H54 (cell line): ENCODE results near the gene CFAP61.

ENCODE experiments used
- DNase-seq: peaks from one replicate; pipeline ENCODE4 v3.0.0; 2011; ENCODE audit warnings: low spot score, mixed read lengths; ENCODE audit not compliant: insufficient read length
- FAIRE-seq: peaks from 3 replicates; lab custom pipeline; 2011; peaks lifted over from hg19 to GRCh38; lab: Jason Lieb, UNC
- POLR2A ChIP-seq: IDR thresholded peaks from 2 replicates; pipeline ENCODE4 v1.6.1; 2011; ENCODE audit warnings: low read depth, mild to moderate bottlenecking, low read length

The CFAP61 gene

GRCh38 chr20:20060234-20060998 is 8.1 kb downstream of the CFAP61 start:
- FAIRE-seq: no peak
- DNase-seq: no peak
- TF ChIP-seq POLR2A: no peak

DNA sequence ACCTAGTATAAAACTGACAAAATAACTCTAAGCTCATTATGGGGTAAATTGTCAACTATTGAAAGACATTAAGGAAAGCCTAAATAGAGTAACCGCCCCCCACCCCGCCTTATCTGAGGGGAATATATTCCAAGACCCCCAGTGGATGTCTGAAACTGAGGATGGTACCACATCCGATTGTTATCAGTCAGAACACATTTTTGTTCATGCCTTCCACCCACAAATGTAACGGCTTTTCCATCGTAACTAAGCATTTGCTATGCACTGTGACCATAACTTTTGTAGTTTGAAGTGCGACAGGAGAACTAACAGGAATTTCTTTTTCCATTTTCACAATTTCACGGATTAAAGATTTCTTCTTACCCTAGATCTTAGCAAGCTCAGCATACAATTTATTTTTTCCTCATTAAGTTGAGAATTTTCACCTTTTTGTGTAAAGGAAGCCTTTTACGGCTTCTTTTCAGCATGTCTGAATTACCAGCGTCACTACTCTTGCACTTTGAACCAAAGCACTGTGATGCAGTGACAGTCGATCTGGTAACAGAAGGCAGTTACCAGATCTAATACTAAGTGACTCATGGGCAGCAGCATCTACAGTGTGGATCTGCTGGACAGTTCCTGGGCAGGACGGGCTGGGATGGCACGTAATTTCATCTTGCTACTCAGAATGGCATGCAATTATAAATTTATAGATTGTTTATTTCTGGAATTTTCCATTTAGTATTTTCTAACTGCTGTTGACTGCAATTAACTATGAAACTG is 11.8 kb downstream of the CFAP61 start:
- no peak for TF ChIP-seq POLR2A
- no peak for FAIRE-seq
- DNase-seq: no peak

DNA sequence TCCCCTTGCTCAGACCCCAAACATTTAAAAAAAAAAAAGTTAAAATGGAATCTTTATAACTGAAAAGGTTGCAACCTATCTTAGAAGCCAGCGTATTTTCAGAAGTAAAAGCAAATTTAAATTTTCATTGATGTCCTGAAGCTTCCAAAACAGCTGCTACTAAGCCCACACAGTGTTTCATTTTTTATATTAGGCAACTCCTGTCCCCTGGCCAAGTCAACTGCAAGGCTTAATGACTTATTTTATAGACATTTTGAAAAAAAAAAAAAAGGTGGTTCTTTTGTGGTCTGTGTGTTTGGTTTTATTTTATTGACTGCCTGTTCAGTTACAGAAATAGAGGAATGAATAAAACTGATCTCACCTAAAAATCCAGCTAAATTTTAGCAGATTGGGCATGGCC is 13.0 kb downstream of the CFAP61 start:
- no peak for FAIRE-seq
- TF ChIP-seq POLR2A: no peak
- no peak for DNase-seq

DNA sequence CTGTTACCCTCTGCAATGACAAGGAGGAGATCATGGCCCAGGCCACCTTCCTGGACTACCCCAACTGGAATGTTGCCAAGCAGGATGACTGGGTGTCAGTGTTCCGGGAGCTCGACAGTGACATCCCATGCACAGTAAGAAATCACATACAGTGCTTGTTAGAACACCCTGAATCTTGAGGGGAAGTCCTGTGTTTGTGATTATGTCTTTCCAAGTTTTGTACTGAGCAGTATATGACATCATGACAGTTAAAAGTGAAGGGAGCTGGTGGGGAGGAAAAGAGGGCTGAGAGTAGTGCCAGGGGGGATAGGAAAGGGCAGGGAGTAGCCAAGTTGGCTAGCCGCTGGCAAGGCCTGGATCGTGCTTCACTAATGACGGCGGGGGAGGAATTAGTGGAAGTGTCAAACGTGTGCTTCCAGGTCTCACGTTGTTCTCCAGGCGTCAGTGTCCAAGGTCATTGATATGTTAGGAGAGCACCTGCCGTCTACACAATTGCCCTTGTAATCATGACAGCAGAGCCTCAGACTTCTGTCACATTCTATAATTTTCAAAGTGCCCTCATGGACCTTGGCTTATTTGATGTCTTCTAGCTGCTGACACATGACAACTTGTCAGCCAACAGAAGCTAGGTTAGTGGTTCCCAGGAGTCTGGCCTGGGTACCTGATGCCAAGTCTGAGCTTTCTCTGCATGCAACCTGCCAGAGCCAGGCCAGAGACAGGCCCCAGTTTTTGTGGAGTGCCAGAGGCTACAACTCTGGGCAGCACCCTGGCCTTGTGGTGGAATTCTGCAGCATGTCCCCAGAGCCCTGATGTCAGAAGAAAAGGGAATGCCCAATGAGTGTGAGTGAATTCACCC is 18.8 kb downstream of the CFAP61 start:
- TF ChIP-seq POLR2A: 0 out of 2 replicates have a peak, but pooled peaks have one; percentile 4
- FAIRE-seq (no peak), DNase-seq (no peak)

- DNase-seq: no peak
- TF ChIP-seq POLR2A: no peak
- no peak for FAIRE-seq
Observed at GRCh38 chr20:20073801-20074371, 21.6 kb downstream of the CFAP61 start.

- DNase-seq: no peak
- FAIRE-seq: no peak
- TF ChIP-seq POLR2A: no peak
Observed at GRCh38 chr20:20075032-20075431, 22.7 kb downstream of the CFAP61 start.

DNA sequence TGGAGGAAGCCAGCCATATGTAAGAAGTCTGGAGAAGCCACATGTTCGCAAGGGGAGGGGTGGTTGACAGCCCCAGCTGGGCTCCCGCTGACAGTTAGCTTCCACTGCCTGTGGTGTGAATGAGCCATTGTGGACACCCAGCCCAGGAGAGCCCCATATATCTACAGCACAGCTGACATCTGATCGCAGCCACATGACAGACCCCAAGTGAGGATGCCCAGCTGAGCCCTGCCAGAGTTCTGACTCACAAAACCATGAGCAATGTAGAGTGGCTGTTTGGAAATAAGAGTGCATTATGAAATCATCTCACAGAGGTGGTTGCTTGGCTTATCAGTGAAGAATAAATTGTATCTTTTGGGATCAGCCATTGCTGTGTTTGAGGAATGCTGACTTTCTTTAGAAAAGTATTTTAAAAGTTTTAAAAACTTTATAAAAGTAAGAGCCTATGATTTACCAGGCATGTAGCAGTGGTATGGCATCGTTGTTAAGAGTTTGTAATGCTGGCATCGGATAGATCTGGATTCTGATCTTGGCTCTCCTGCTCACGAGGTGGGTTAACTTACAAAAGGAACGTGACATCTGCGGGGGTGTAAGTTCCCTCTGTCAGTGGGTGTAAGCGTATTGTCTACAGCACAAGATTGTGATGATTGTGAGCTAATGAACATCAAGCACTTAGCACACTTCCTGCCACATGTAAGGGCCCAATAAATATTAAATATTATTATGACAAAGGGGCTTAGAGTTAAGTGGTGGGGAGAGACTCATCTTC is 24.1 kb downstream of the CFAP61 start:
- FAIRE-seq: no peak
- TF ChIP-seq POLR2A: no peak
- peak; percentile 22 for DNase-seq

DNA sequence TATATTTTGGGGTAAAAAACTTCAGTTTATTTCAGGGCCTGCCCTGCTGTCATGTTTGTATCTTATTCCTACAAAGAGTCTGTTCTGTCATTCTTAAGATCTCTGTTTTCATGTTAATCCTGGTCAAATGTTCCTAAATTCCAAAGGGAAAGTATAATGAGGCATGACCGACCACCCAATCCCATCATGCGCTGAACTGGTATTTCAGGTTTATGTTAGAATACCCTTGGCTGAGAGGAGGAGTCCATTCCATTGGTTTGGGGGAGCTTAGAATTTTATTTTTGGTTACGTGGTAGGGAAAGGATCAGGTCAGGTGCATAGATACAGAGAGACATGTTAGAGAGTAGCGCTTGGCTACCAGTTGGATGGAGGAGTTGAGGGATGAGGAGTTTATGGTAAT is 25.7 kb downstream of the CFAP61 start:
- TF ChIP-seq POLR2A: no peak
- no peak for DNase-seq
- FAIRE-seq: no peak

DNA sequence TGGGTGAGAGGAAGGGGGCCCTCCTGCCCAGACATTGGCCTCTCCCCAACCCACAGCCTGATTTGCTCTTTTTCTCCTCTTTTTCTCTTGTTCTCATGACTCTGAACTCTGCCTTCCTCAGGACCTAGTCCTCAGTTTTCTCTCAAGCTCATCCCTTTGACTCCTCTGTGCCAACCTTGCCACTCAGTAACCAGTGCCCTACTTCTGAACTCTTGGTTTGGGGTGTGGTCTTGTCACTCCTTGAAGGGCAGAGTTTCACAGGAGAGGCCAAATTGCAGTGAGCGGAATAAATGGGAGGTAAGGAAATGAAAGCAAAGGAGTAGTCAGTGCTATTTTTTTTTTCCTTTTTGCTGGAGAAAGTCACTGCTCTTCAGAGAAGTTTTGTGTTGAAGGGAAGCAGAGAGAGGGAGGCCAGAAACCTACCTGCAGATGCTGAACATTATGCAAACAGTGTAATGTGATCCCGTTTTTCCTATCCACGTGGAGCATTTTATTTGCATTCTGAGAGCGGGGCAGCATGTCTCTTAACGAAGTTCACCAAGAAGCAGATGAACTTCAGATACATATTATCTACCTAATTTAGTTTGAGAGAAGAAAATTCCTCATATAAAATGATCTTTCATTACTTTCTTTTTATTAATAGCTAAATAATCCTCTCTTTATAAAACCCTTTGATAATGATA is 26.9 kb downstream of the CFAP61 start:
- DNase-seq (no peak), FAIRE-seq (no peak)
- TF ChIP-seq POLR2A: no peak

- TF ChIP-seq POLR2A: no peak
Observed at GRCh38 chr20:20083807-20084206, 31.5 kb downstream of the CFAP61 start.

DNA sequence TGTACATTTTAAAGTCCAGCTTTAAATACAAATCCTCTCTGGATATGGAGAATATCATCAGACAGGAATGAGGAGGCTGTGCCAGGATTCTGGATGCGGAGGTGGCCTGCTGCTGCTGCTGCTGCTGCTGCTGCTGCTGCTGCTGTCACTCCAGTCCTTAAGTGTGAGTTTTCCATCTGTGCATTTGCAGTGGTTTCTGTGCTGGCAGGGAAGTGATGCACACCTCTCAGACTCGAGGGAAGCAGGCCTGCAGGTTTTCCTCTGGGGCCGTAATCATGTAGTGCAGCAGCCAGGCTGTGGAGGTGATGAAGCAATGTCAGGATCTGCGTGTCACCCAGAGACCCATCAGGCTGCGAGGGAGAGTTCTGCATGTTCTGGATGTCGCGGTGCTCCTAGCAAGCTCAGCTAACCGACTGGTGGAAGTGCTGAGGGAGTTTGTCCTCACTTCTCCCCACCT is 32.0 kb downstream of the CFAP61 start:
- TF ChIP-seq POLR2A: no peak
- FAIRE-seq: no peak

More at GRCh38 chr20:20083807-20084206, 31.5 kb downstream of the CFAP61 start:
- FAIRE-seq: no peak
- DNase-seq: no peak

DNA sequence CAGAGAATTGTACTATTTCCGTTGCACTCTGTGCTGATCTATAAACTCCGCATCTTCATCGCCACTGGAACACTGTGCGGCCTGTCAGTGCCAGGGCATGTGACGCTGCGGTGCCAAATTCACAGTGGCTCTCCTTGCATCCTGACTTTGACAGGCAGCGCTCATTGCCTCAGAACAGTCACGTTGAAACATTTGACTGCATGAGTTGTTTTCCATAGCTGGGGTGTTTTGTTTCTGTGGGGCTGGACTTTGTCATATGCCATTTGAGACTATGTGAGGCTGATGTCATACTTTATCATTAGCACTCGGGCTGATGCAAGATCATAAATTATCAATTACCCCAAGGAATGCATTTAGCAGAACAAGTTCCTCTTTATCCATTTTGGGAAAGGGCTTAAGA is 32.7 kb downstream of the CFAP61 start:
- no peak for DNase-seq
- TF ChIP-seq POLR2A: no peak
- FAIRE-seq: no peak

More for the DNA sequence above, 32.0 kb downstream of the CFAP61 start:
- DNase-seq: no peak

DNA sequence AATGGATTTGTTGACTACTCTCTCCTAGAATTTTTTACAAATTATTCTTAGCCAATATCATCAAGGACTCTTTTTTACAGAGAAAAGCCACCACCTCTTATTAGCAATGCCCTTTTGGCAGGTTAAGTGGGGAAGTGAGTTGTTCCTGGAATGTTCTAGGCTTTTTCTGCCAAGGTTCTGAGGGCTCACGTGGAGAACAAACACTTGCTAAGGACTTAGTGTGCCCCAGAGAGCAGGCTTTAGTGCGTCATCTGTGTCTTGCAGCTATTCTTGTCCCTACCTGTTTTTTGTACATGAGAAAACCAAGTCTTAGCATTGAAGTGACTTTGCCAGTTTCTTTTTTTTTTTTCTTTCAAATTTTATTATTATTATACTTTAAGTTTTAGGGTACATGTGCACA is 33.5 kb downstream of the CFAP61 start:
- DNase-seq (no peak), FAIRE-seq (no peak)
- no peak for TF ChIP-seq POLR2A
